Heart right ventricle (tissue), 16 donors: ENCODE data around the gene RNU6-8. TPM values are rescaled to one million over a fixed set of nuclear protein-coding genes. Genes with fewer than 3 reads are reported as not detected.

Source experiments
- ATAC-seq, 8 donors: fragments of 200-7000 bp; cut with Tn5 transposase; one replicate each; pipeline ENCODE4 v1.9.1; 2020; ENCODE audit warnings: mild to moderate bottlenecking in 8 of 8, moderate library complexity in 8 of 8, moderate number of reproducible peaks in 1 of 8
- DNase-seq, 2 donors: peaks; one replicate each; pipeline ENCODE4 v3.0.0-alpha.2; 2020
- H3K27ac ChIP-seq, 10 donors: fragments of 200-600 bp; sonication (generic) in 2 of 10; one replicate each; pipeline versions ENCODE4 v1.5.0 to v1.8.0; 2020 to 2022; ENCODE audit warnings: mild to moderate bottlenecking in 3 of 10
- H3K27me3 ChIP-seq, 7 donors: fragments of 200-600 bp; one replicate each; pipeline ENCODE4 v1.8.0; 2021 to 2022; ENCODE audit warnings: mild to moderate bottlenecking in 2 of 7
- H3K36me3 ChIP-seq, 9 donors: fragments of 200-600 bp; sonication (generic) in 1 of 9; one replicate each; pipeline versions ENCODE4 v1.5.0 to v1.8.0; 2020 to 2022; ENCODE audit warnings: mild to moderate bottlenecking in 2 of 9
- H3K4me1 ChIP-seq, 9 donors: fragments of 200-600 bp; sonication (generic) in 1 of 9; one replicate each; pipeline versions ENCODE4 v1.5.0 to v1.8.0; 2020 to 2022; ENCODE audit warnings: mild to moderate bottlenecking in 4 of 9
- H3K4me3 ChIP-seq, 10 donors: fragments of 200-600 bp; sonication (generic) in 2 of 10; one replicate each; pipeline versions ENCODE4 v1.5.0 to v1.8.0; 2020 to 2022; ENCODE audit warnings: mild to moderate bottlenecking in 7 of 10, moderate library complexity in 2 of 10
- H3K9me3 ChIP-seq, 11 donors: fragments of 200-600 bp in 10 of 11; sonication (generic) in 2 of 11; one replicate each; pipeline versions ENCODE4 v1.5.0 to v1.8.0; 2013 to 2022; ENCODE audit warnings: mild to moderate bottlenecking in 2 of 11, control low read depth in 1 of 11, moderate library complexity in 1 of 11
- CTCF ChIP-seq, 9 donors: fragments of 200-600 bp; sonication (generic) in 2 of 9; IDR thresholded peaks; one replicate each; pipeline versions ENCODE4 v1.5.0 to v1.8.0; 2021 to 2022; ENCODE audit warnings: antibody characterized with exemption in 9 of 9, mild to moderate bottlenecking in 5 of 9, moderate library complexity in 1 of 9
- WGBS, 2 donors: extraction: QIAGEN DNeasy Blood & Tissue Kit; methylation state at CpG; one replicate each; pipeline ENCODE4 v1.1.7; 2013; ENCODE audit warnings: inconsistent platforms in 1 of 2; 5-methylcytosine and 5-hydroxymethylcytosine counted together
- intact Hi-C, 10 donors: fragments of 100-400 bp; cut with DNase I; formaldehyde crosslinking; loops; one replicate each; pipeline versions ENCODE4 v1.11.1 to v1.14.2; 2022
- polyA plus RNA-seq, 2 donors: library from polyadenylated mRNA; stranded (reverse); fragments of 200-250 nt; gene quantifications; one replicate each; pipeline ENCODE4 v1.2.3, GENCODE V29; 2013
- total RNA-seq, 10 donors: library from RNA; stranded (reverse); fragmentation: NEBNext Ultra II Directional in 3 of 10; extraction: Animal tissue kit (Norgen Biotek cat#: 25700) in 3 of 10; gene quantifications; one replicate each; pipeline versions ENCODE4 v1.2.1 to v1.2.4, GENCODE V29; 2021 to 2023
- donor health status: Arrhythmogenic right ventricular cardiomyopathy.
- donor health status: ischemic (EF 13 %, LVEDD 7.1; RV severe dilation, severe dysfunction).
- donor health status: healthy with polysubstance abuse.
- donor health status: DM: no; HTN: yes; CAD: no.
- donor health status: DM: no; HTN: no; CAD: no.
- donor health status: ischemic (EF 25% LVEDD 6.9; RV normal size, moderate dysfunction).
- donor health status: ischemic (EF 25% LVEDD 5.7; RV mildly dilated, moderate dysfunction).
- donor health status: healthy.
- donor health status: DM: yes; HTN: yes; CAD: no.
- donor health status: Ischemic cardiomyopathy.
- donor health status: ischemic (EF 35%, LVEDD 5.7; RV mildly dilated, moderate dysfunction).
- donor health status: nonischemic (EF 11% LVEDD 7.7; RV severe dilation, severe dysfunction).
- donor health status: DM: yes; HTN: yes; CAD: no.
- donor health status: PGD.
- donor health status: ischemic (EF 29% LVEDD 5.4; RV normal size, mild dysfunction).
- donor health status: nonischemic (EF 23%, LVEDD 6.1; RV moderate dilation, normal function).

Gene RNU6-8
- total and polyA plus RNA-seq, 12 donors: not detected

- Histone ChIP-seq H3K9me3 (no peaks in the 10 kb centered on the region), H3K27ac (no peak overlapping the region), H3K36me3 (no peaks in the 10 kb centered on the region), H3K27me3 (no peaks in the 10 kb centered on the region), H3K4me1 (peaks cover 0 to 24% (median 8%) of the 10 kb centered on the region in 9 donors), H3K4me3 (no peak overlapping the region)
- DNase-seq (no peak), ATAC-seq (no peak)
- 92 to 96% methylated on average over 4 of the region's 4 CpGs for WGBS, 2 donors
- intact Hi-C loops: loop anchor here (5.0 to 10.0 kb wide), 14 partner anchors 47 to 737 kb away; partner anchors contain the start of genes ARHGAP5 (in 3 of the 10), NUBPL (in 1 of the 10), RNU6-7 (in 1 of the 10) and RNU6-8 (in 1 of the 10)
- no peak for TF ChIP-seq CTCF (IDR thresholded peaks at IDR 0.05)
These were observed 46.7 kb upstream of the RNU6-8 start for GRCh38 chr14:32249780-32250179.

- intact Hi-C loops: loop anchor here in 1 of 10 donors (5.0 kb wide), 1 partner anchor 317 kb away; no protein-coding TSS in a partner anchor
- no peak for TF ChIP-seq CTCF (IDR thresholded peaks at IDR 0.05)
- no peak overlapping the region for H3K4me3 ChIP-seq
- H3K4me1 ChIP-seq: peaks cover 0 to 20% (median 8%) of the 10 kb centered on the region in 9 donors
- no peaks in the 10 kb centered on the region for H3K9me3 ChIP-seq
- H3K36me3 ChIP-seq: no peaks in the 10 kb centered on the region
- no peaks in the 10 kb centered on the region for H3K27me3 ChIP-seq
- 79 to 80% methylated on average over 5 of the region's 5 CpGs for WGBS, 2 donors
- ATAC-seq (no peak), DNase-seq (no peak)
- H3K27ac ChIP-seq: no peak overlapping the region
These were observed 46.3 kb upstream of the RNU6-8 start for GRCh38 chr14:32249371-32249770.

GRCh38 chr14:32246751-32247150, 43.7 kb upstream of the RNU6-8 start:
- Histone ChIP-seq H3K27ac (no peak overlapping the region), H3K36me3 (no peaks in the 10 kb centered on the region), H3K4me1 (peaks cover 0 to 20% (median 4%) of the 10 kb centered on the region in 9 donors), H3K27me3 (no peaks in the 10 kb centered on the region), H3K4me3 (no peak overlapping the region), H3K9me3 (no peaks in the 10 kb centered on the region)
- DNase-seq (no peak), ATAC-seq (no peak)
- no peak for TF ChIP-seq CTCF (IDR thresholded peaks at IDR 0.05)
- intact Hi-C loops: loop anchor here in 1 of 10 donors (5.0 kb wide), 1 partner anchor 314 kb away; no protein-coding TSS in a partner anchor
- WGBS, 2 donors: 94 to 96% methylated on average over 5 of the region's 5 CpGs

GRCh38 chr14:32244404-32244803, 41.3 kb upstream of the RNU6-8 start:
- intact Hi-C loops: loop anchor here in 1 of 10 donors (5.0 kb wide), 1 partner anchor 37 kb away; no protein-coding TSS in a partner anchor
- H3K4me1 ChIP-seq: peaks cover 0 to 14% (median 0%) of the 10 kb centered on the region in 9 donors
- no peak overlapping the region for H3K27ac ChIP-seq
- TF ChIP-seq CTCF (IDR thresholded peaks at IDR 0.05): peak in 2 of 9 donors; percentile 24
- peaks cover 0 to 5% (median 0%) of the 10 kb centered on the region in 11 donors for H3K9me3 ChIP-seq
- H3K36me3 ChIP-seq: no peaks in the 10 kb centered on the region
- DNase-seq: no peak
- no peak overlapping the region for H3K4me3 ChIP-seq
- peak in 3 of 8 donors; percentile 25 to 51 (median 37) for ATAC-seq
- no peaks in the 10 kb centered on the region for H3K27me3 ChIP-seq
